HG03280 (cell line): ENCODE measurements around the gene MIS18A.
"Not testable (repeated sequence)": the region's sequence is repeated elsewhere in the genome, so short reads cannot be mapped to it uniquely, and the experiment has no call there.

Source experiments
- ATAC-seq: cut with Tn5 transposase; IDR thresholded peaks from one replicate; pipeline ENCODE4 v1.9.1; 2021; ENCODE audit warnings: mild to moderate bottlenecking, moderate library complexity; ENCODE audit not compliant: unreplicated experiment

Gene MIS18A, protein sequence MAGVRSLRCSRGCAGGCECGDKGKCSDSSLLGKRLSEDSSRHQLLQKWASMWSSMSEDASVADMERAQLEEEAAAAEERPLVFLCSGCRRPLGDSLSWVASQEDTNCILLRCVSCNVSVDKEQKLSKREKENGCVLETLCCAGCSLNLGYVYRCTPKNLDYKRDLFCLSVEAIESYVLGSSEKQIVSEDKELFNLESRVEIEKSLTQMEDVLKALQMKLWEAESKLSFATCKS

DNA sequence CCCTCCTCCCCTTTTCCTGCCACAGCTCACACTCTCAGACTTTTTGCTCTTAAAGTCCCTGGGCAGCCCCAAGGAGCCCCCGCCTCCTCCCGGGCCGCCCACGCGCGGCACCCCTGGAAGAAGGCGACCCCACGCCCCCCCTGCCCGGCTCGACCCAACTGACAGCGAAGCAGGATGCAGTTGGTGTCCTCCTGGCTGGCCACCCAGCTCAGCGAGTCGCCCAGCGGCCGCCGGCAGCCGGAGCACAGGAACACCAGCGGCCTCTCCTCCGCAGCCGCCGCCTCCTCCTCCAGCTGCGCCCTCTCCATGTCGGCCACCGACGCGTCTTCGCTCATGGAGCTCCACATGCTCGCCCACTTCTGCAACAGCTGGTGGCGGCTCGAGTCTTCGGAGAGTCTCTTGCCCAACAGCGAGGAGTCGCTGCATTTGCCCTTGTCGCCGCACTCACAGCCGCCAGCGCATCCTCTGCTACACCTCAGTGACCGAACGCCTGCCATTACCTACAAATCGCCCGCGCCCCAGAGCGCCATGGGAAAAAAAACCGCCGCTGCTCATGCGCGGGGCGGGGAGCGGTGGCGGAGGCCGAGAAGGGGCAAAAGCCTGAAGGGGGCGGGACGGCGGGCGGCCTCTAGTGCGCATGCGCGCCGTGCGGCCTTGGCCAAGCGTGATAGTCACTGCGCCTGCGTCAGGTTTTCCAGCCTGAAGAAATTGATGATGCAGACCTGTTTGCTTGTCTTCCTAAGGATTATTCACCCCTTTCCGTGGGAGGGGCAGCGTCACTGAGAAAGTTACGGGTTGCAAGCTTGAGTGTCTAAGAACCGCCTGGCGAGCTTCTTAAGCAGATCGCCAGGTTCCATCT is at the start of gene MIS18A:
Gene MIS18A, minus strand, starts transcription at position 532 of the 859 bp plus-strand sequence. Its CDS starts 35 bp downstream, at position 497.
- peak; percentile 92 for ATAC-seq

DNA sequence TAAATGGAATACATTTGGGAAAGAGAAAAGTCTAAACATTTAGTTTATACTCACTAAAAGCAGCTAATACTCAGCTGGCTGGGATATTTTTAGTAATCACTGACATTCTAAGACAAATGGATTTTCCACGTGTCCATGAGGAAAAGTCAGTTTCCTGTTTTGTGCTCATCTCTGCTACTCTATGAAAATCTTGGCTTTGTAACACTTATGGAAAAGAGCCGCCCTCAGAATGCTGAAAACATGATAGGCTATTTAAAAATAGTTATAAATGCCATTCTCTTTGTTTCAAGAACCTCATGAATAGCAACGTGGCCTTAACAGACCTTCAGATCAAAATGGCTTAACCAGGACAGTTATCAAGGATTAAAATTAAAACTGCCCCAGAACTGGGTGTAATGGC is 49.7 kb upstream of the MIS18A start:
- no peak for ATAC-seq

DNA sequence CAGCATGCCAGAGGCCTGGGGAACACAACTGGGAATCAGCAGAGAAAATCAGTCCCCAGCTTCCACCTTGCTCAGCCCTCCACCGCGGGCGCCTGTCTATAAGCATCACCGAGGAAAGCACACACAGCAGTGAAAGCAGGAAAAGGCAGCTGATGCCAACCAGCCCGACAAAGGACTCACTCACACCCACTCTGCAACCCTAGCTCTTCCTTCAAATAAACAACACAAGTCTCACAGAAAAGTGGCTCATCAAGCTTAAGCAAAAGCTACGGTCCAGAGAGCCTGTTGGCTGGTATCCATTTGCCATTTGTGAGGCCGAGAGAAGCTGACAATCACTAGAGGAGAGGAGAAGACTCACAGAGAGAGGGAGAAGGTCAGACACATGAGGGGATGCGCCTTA is 46.9 kb upstream of the MIS18A start:
- no peak for ATAC-seq

DNA sequence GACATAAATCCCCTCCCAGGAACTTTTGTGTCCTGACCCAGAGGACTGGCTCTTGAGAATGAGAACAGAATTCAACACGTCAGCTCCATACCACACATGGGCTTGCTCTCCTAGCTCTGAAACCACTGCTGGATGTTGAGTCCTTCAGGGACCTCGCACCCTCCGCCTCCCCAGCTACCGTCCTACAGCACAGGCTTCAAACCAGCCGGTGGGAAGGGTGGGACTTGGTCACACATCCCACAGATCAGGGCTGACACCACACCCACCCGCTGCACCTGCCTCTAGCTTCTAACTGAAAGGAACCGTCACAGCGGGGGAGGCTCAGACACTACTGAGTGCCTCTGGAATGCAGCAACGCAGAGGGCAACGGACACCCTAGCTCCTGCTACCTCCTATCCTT is 43.8 kb upstream of the MIS18A start:
- no peak for ATAC-seq

DNA sequence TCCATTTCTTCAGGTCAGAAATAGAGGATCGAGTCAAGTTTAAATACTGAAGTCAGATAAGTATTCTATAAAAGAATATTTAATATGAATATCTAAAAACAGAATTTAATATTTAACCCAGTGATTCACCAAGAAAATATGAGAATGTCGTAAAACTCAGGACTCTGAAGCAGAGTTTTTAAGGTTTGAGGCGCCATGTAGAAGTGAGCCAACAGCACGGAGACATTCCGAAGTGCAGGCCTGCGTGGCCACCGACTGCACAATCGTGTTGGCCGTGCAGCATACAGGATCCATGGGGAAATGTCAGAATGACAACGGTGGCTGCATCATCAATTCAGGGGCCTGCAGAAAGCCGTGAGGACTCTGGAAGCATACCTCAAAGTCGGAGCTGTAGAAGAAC is 43.3 kb upstream of the MIS18A start:
- ATAC-seq = no peak

DNA sequence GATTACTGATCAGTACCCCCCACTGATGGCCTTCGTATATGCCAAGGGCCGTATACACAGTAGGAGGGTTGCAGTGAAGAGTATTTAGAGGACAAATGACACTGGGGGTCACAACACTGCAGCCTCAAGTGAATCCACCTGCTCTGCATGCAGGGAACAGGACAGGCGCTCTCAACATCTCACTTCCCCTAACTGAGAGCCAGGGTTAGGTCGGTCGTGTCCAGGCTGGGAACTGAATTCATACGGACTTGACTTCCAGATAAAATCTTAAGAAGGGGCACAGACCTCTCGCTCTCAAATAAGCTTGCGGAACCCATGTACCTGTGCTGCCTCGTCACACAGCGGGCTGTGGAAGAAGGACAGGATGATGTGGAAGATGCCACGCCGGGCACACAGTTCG is 42.6 kb upstream of the MIS18A start:
- no peak for ATAC-seq

DNA sequence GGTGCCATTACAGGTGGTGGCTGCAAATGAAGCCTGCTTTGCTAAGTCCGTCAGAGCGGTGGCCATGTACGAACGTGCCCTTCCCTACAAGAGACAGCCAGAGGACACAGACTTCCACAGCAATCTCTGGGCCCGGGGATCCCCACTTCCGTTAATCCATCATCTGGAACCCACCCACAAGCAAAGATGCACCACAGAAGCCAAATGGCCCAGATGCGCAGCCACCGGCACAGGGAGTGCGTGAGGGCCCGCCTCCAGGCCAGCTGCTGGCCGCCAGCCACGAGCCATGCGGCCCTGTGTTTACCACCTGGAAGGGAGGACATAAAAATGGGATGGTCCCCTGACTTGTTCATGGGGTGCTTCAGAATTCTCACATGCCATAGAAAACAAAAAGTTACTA is 41.9 kb upstream of the MIS18A start:
- ATAC-seq = no peak

DNA sequence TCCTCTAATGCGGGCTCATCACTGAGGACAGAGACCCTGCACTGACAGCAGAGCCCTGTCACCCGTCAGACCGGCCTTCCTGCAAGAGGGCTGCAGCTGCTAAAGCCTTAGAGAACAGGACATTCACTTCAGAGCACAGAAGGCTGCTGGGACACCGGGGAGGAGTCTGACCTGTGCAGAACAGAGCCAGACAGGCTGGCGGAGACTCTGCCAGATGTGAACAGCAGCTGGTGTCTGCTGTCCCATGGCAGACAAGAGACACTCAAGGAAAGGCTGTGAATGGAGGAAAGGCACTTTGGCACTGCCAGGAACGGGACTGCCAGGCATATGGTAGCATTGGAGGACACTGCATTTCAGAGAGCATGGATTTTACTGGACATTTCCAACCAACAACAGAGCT is 41.2 kb upstream of the MIS18A start:
- no peak for ATAC-seq

DNA sequence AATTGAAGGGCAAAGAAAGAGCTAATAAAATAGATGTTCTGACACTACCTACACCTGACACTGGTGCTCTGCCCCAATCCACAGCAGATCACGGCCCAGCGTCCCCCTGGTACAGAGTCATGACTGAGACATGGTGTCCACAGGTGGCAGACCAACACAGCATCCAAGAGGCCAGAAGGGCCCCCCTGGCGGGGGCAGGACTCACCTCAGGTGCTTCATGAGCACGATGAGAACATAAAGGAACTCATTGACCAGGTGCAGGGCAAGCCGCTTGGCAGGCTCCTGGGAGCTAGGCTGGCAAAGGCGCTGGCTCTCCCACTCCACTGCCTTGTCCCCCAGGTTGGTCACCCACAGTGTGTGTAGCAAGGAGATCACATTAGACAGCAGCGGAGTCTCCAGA is 40.2 kb upstream of the MIS18A start:
- ATAC-seq = no peak

DNA sequence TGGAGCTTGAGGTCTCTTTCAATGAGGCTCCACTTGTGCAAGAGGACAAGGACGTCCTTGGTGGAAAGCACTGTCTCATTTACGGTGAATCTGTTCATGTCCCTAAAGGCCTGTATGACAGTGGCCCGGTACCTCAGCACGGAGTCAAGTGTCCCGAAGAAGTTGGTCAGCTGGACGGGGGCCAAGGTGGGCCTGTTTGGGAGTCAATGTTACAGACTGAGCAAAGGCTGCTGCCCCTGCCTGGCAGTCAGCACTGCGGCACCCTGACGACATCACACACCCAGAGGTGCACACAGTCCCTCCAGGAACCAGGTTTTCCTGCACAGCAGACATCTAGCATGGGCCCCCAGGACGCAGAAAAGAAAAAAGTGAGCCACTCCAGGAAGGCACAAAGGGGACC is 38.9 kb upstream of the MIS18A start:
- no peak for ATAC-seq

DNA sequence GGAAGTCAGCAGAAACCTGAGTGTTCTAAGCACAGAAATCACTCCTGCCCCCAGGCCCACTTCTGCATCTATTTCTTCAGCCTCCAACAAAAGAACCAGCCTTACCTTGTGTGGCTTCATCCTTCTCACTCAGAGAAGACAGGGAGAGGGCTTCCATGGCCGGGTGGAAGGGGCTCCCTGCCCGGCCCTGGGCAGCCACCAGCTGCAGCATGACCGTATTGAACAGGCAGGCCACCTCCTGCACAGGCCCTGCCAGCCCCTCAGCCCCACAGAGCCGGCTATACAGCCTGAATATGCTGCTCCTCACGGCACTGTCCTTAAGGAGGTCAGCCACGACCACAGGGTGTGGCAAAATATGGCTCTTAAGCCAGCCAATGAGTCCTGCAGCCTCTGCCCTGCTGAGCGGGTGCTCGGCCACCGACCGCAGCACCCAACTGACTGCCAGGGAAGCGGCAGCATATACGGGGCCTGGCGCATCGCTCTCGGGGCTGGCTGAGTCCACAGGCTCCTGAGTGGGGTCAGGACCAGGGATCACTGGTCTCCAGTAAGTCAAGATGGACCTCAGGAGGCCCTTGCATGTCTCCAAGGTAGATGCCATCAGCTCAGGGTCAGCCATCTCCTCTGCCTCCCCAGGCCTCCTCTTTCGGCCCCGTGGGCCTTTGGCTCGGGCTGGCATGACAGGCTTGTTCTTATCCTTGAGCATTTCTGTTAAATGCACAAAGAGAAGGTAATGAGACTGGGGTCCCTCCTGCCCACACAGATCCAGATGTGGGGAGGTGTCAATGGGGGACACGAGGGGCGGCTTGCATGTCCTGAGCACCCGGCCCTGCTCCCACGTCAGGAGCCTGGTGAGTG is 37.7 kb upstream of the MIS18A start:
- ATAC-seq = no peak

DNA sequence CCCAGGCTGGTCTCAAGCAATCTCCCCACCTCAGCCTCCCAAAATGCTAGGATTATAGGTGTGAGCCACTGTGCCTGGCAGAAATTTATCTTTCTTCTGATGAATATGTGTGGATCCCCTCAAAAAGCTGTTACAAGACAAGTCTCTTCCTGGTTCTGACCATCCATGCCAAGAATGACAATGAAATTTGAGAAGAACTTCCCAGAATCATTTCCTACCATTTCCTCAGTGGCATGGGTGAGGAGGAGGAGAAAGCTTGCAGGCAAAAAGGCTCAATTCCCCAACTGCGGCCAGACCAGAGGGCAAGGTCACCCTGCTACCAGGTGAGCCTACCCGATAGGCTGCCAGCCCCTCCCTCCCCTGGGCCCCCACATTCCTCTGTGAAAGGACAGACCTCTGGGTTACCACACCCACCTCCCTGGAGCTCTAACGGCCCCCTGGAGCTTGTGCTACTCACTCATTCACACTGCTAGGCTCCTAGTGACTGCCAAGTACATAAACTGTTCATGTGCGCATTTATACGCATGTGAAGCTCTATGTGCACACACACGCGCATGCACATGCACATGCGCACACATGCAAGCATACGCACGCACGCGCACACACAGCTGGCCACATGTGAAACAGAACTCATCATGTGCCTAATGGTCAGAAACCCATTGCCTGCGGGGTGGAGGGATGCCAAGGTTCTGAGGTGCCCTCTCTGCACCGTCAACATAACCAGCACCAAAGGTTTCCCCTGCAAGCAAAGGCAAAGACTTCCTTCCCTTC is 36.8 kb upstream of the MIS18A start:
- ATAC-seq = no peak

DNA sequence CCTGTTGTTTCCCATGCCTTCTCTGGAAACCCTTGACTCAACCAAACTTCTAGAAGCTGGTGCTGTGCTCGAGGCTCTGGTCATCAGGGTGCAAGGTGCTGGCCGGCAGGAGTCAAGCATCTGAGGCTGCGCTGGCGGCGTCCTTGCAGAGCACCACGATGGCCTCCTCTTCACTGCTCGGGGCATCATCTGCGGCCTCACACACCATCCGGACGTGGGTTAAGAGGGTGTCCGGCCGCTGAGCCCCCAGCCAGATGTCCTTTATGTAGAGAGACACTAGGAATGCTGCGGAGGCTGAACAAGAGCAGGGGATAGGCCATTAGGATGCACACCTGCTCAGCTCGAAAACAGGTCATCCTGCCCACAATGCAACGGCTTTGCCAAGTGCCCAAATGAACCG is 36.0 kb upstream of the MIS18A start:
- ATAC-seq = no peak

DNA sequence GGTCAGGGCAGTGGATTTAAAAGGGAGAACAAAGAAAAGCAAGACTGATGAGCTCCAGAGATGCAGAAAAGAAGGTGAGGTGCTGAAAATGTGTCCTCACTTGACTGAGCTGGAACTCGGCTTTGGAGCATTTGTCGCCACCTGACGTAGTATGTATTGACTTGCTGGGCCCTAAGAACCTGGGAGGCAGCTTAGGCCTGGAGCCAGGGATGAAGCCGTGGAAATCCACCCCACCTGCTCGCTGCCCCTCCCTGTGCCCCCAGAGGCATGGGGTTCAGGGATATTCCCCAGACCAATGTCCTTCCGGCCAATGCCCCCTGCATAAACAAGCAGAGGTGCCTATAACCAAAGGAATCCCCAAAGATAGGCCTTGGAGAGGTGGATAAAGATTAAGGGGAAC is 34.1 kb upstream of the MIS18A start:
- ATAC-seq = no peak

DNA sequence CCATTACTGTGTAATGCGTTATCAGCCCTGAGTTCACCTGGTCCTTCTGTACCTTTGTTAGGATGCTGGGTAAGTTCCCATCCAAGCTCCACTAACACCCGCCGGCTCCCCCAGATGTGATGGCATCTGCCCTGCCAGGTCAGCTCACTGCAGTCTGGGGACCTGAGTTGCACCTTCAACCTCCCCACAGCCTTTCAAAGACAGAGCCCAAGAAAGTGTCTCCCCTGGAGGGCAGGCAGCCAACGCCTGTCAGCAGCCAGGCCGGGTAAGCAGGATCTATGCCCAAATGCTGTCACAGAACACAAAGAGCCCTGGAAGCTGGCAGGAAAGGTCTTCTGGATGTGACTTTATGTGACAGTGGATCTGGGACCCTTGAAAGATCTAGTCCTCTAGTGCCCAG is 33.5 kb upstream of the MIS18A start:
- ATAC-seq = no peak

DNA sequence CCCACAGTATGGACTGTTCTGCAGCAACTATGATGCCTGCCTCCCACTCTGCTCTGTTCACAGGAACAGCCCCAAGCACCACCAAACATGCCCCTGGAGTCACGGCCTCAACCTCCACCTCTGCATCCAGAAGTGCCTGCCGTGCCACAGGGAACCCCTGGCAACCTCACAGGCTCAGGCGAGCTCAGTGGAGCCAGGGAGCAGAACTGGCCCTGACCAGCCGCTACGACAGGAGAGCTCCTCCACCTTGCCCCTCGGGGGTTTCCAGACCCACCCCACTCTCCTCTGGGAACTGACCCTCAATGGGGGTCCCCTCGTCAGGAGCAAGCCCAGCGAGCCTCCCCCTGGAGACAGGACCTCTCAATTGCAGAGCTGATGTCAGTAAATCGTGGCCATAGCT is 32.8 kb upstream of the MIS18A start:
- no peak for ATAC-seq

DNA sequence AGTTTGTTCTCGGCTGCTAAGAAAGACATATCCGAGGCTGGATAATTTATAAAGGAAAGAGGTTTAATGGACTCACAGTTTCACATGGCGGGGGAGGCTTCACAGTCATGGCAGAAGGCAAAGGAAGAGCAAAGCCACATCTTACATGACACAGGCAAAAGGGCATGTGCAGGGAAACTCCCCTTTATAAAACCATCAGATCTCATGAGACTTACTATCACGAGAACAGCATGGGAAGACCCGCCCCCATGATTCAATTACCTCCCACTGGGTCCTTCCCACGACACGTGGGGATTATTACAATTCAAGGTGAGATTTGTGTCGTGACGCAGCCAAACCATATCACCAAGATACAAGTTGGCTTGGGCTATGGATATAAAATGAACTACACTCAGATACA is 32.1 kb upstream of the MIS18A start:
- ATAC-seq = not testable (repeated sequence)

DNA sequence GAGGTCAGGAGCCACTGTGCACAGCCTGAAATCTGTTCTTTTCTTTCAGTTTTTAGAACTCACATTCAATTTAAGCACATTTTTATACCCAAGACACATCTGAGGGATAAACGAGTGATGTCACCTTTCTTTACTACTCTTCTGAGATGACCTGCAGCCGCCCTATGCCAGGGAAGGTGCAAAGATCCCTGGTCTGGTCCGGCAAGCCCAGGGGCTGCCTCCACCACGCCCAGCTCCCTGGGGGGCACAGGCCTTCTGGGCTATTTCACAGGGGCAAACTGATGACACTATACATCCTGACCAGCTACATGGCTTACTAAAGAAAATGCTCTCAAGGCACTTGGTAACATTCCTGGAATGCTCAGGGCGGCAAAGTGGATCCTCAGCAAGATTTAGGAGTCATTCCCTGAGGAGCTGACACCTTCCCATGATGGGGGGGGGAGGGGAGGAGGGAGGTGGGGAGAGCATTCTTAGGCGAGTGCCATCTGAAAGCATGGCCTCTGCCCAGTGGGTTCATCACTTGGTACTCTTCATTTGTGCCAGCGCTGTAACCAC is 31.1 kb upstream of the MIS18A start:
- ATAC-seq = no peak

DNA sequence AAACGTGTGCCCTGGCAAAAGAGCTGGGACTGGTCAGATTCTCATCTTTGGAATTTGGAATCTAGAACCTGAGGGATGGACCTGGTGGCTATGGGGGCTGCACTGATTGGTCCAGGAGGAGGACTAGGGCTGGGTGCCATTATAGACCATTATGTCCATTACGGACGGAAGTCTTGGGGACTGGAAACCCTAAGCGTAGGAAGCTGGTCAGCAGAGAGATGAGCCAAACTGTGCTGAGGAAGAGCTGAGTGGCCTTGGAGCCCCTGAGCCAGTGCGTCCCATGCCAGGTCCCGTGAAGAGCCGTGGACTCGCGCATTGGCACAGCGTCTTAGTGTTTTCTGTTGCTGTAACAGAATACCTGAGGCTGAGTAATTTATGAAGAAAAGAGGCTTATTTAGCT is 29.8 kb upstream of the MIS18A start:
- ATAC-seq = no peak

DNA sequence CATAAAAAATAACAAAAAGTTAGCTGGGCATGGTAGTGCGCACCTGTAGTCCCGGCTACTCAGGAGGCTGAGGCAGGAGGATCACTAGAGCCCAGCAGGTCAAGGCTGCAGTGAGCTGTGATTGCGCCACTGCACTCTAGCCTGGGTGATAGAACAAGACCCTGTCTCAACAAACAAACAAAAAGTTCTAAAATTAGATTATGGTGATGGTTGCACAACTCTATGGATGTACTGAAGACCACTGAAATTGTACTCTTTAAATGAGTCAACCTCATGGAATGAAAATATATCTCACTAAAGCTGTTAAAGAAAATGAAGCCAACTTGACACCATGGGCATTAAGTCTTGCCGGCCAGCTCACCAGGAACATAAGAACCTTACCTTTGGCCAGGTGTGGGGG is 28.9 kb upstream of the MIS18A start:
- ATAC-seq = no peak
